ENCODE data around the gene CLDN10.

- TF ChIP-seq EZH2 (IDR thresholded peaks at IDR 0.05; ENCODE audit: borderline replicate concordance) = no peak
- TF ChIP-seq, protein P1, sequence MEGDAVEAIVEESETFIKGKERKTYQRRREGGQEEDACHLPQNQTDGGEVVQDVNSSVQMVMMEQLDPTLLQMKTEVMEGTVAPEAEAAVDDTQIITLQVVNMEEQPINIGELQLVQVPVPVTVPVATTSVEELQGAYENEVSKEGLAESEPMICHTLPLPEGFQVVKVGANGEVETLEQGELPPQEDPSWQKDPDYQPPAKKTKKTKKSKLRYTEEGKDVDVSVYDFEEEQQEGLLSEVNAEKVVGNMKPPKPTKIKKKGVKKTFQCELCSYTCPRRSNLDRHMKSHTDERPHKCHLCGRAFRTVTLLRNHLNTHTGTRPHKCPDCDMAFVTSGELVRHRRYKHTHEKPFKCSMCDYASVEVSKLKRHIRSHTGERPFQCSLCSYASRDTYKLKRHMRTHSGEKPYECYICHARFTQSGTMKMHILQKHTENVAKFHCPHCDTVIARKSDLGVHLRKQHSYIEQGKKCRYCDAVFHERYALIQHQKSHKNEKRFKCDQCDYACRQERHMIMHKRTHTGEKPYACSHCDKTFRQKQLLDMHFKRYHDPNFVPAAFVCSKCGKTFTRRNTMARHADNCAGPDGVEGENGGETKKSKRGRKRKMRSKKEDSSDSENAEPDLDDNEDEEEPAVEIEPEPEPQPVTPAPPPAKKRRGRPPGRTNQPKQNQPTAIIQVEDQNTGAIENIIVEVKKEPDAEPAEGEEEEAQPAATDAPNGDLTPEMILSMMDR (IDR thresholded peaks at IDR 0.05; ENCODE audit: poor library complexity) = no peak
Measured at GRCh38 chr13:95585867-95586266, 33.3 kb downstream of the CLDN10 start.
